ENCODE data around the gene GPR39.
A peak's percentile ranks its signal among the peaks of the same experiment; 100 is the strongest.

The GPR39 gene

GRCh38 chr2:132680544-132680943 is 263.9 kb downstream of the GPR39 start:
- in situ Hi-C loops (cut with HindIII; ENCODE audit: low pct_ligation_motif_present, low sequenced_read_pairs) = no loop called here
- H3K27me3 ChIP-seq (replicated peaks) = no peaks in the 10 kb centered on the region
- DNase-seq = no peak
- no peak overlapping the region for H3K27ac ChIP-seq
- TF ChIP-seq, protein P1, sequence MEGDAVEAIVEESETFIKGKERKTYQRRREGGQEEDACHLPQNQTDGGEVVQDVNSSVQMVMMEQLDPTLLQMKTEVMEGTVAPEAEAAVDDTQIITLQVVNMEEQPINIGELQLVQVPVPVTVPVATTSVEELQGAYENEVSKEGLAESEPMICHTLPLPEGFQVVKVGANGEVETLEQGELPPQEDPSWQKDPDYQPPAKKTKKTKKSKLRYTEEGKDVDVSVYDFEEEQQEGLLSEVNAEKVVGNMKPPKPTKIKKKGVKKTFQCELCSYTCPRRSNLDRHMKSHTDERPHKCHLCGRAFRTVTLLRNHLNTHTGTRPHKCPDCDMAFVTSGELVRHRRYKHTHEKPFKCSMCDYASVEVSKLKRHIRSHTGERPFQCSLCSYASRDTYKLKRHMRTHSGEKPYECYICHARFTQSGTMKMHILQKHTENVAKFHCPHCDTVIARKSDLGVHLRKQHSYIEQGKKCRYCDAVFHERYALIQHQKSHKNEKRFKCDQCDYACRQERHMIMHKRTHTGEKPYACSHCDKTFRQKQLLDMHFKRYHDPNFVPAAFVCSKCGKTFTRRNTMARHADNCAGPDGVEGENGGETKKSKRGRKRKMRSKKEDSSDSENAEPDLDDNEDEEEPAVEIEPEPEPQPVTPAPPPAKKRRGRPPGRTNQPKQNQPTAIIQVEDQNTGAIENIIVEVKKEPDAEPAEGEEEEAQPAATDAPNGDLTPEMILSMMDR (IDR thresholded peaks at IDR 0.05; ENCODE audit: low read depth, low read length, missing control alignments) = no peak
- no peaks in the 10 kb centered on the region for H3K36me3 ChIP-seq (replicated peaks)
- no peak overlapping the region for H3K4me3 ChIP-seq (ENCODE audit: low read depth, low read length)

GRCh38 chr2:132681766-132682165 is 265.2 kb downstream of the GPR39 start:
- H3K4me3 ChIP-seq (ENCODE audit: low read depth, low read length) = no peak overlapping the region

GRCh38 chr2:132690664-132691303 is 274.2 kb downstream of the GPR39 start:
- Histone ChIP-seq H3K4me3 (ENCODE audit: low read depth, low read length) (no peak overlapping the region), H3K27me3 (replicated peaks) (no peaks in the 10 kb centered on the region), H3K27ac (no peak overlapping the region), H3K36me3 (replicated peaks) (no peaks in the 10 kb centered on the region)
- no peak for DNase-seq
- in situ Hi-C loops (cut with HindIII; ENCODE audit: low pct_ligation_motif_present, low sequenced_read_pairs) = no loop called here
- TF ChIP-seq, protein P1 (IDR thresholded peaks at IDR 0.05; ENCODE audit: low read depth, low read length, missing control alignments) = no peak

More at GRCh38 chr2:132681766-132682165, 265.2 kb downstream of the GPR39 start:
- peak; percentile 35 for DNase-seq
- Histone ChIP-seq H3K36me3 (replicated peaks) (no peaks in the 10 kb centered on the region), H3K27ac (no peak overlapping the region), H3K27me3 (replicated peaks) (no peaks in the 10 kb centered on the region)
- TF ChIP-seq, protein P1 (IDR thresholded peaks at IDR 0.05; ENCODE audit: low read depth, low read length, missing control alignments) = no peak
- in situ Hi-C loops (cut with HindIII; ENCODE audit: low pct_ligation_motif_present, low sequenced_read_pairs) = no loop called here

GRCh38 chr2:132691556-132691955 is 275.0 kb downstream of the GPR39 start:
- in situ Hi-C loops (cut with HindIII; ENCODE audit: low pct_ligation_motif_present, low sequenced_read_pairs) = no loop called here
- Histone ChIP-seq H3K27me3 (replicated peaks) (no peaks in the 10 kb centered on the region), H3K4me3 (ENCODE audit: low read depth, low read length) (no peak overlapping the region), H3K36me3 (replicated peaks) (no peaks in the 10 kb centered on the region), H3K27ac (no peak overlapping the region)
- TF ChIP-seq, protein P1 (IDR thresholded peaks at IDR 0.05; ENCODE audit: low read depth, low read length, missing control alignments) = no peak
- DNase-seq = no peak

DNA sequence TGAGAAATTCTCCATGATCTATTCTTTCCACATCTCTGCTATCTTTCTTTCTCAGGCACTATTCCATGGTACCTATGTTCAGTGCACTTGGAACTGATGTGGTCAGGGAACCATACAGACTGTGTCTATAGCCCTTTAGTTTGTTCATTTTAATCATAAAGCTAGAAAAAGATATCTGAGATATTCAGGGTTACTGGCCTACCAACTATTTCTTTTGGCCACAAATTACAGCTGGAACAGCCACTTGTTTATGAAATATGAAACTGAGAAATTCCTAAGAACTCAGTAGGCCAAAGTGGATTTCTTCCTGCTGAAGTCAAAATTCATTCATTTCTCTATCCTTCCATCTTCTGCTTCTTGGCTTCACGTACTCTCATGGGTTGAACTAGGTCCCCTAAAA is 276.2 kb downstream of the GPR39 start:
- TF ChIP-seq, protein P1 (IDR thresholded peaks at IDR 0.05; ENCODE audit: low read depth, low read length, missing control alignments) = no peak
- Histone ChIP-seq H3K27me3 (replicated peaks) (no peaks in the 10 kb centered on the region), H3K4me3 (ENCODE audit: low read depth, low read length) (no peak overlapping the region), H3K27ac (no peak overlapping the region), H3K36me3 (replicated peaks) (no peaks in the 10 kb centered on the region)
- in situ Hi-C loops (cut with HindIII; ENCODE audit: low pct_ligation_motif_present, low sequenced_read_pairs) = no loop called here
- no peak for DNase-seq

All from brain microvascular endothelial cell (primary cell).